GM21360 (cell line): ENCODE measurements around the gene ZNF217.
"Not testable (repeated sequence)": the region's sequence is repeated elsewhere in the genome, so short reads cannot be mapped to it uniquely, and the experiment has no call there.

ENCODE experiments used
- ATAC-seq: cut with Tn5 transposase; IDR thresholded peaks from one replicate; pipeline ENCODE4 v1.9.1; 2021; ENCODE audit warnings: mild to moderate bottlenecking, moderate library complexity; ENCODE audit not compliant: unreplicated experiment

ZNF217 gene

DNA sequence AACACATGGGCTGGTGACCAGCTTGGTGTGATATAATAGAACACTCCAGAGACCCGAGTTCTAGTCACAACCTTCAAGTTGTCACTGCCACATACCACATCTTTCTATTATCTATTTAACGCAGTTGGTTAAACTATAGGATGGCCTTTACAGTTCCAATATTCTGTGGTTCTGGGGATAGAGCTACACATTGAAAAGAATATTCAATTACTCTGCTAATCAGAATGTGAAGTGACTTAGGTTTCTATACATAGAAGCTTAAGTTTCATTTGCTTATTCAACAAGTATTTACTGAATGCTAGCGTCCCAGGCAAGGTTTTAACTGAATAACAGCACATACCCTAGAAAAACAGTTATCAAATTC lies 9.1 kb downstream of the ZNF217 start:
- not testable (repeated sequence) for ATAC-seq

DNA sequence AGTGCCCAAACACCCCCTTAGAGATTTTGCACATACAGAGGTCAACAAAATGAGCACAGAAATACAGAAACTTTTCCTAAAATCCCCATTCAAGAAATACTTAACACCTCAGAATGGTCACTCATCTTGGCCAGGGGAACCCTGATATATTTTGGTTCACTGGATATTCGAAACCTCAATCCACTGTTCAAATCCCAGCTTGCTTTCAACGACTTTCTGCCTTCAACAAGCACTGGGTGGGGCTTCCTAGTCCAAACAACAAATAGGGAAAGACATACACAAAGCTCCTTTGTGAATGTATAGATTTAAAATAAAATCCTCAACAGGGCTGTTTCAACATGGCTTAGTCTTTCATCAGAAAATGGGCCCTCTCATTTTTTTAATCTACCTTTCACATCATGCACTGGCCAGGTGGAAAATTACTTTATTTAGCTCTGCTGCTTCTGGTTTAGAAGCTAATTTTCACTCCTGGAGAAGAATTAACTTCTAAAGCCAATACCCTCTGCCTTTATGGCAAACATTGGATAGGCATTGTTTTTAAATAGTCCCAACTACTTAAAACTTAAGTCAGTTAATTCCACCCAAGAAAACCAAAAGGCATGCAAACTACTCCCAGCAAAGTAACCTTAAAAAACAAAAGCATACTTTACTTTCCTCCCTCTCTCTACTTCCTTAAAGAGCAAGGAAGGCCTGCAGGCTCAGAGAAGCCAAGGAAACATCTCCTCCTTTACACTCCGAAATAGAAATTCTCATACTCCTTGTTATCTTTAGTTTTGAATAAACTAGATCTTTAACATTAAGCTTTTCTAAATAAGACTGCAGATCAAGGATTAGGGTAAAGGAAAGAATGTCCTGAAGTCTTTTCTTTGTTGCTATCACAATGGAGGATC lies 9.7 kb downstream of the ZNF217 start:
- not testable (repeated sequence) for ATAC-seq

DNA sequence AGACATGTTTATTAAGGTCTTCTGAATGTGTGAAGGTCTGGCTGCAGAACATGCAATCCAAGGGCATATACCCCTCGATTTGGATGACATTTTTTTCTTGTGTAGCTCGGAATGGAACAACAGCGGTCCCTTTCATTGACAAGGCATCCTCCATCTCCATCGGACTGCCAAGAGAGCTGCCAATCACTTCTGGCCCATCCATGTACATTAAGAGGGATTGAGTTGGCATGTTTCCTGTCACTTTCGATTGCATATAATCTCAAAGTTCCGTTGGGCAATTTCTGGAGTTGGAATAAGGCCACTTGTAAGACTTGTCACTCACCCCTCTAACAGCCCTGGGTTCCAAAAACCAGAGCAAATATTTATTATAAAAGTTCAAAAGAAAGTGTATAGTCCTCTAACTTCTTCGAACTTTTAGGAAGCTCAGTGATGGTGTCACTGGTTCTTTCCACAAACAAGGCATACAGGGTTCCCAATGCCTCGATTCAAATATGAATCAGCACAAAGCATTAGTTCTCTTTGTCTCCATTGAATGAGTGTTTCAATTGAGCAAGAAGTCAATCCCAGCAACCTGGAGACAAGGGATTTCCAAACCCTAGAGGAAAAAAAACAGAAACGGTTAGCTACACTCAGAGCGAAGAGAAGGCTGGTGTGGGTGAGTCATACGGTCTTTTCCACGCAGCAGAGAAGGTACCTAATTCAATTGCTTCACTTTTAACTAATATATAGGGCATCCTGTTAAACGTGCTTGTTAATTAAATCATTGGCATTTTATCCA lies 10.9 kb downstream of the ZNF217 start:
- ATAC-seq = no peak

DNA sequence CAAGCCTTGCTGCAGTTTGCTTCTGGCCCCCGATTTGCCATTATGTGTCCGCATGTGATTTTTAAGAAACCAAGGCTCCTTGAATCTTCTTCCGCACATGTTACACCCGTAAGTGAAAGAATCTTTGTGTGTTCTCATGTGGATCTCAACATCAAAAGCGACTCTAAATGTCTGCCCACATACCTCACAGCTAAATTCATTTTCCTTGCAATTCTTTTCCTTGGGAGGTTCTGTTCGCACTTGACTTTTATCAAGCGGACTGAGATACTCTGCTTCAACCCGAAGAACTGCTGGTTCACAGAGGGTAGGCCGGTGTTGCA lies 11.4 kb downstream of the ZNF217 start:
- ATAC-seq = no peak

DNA sequence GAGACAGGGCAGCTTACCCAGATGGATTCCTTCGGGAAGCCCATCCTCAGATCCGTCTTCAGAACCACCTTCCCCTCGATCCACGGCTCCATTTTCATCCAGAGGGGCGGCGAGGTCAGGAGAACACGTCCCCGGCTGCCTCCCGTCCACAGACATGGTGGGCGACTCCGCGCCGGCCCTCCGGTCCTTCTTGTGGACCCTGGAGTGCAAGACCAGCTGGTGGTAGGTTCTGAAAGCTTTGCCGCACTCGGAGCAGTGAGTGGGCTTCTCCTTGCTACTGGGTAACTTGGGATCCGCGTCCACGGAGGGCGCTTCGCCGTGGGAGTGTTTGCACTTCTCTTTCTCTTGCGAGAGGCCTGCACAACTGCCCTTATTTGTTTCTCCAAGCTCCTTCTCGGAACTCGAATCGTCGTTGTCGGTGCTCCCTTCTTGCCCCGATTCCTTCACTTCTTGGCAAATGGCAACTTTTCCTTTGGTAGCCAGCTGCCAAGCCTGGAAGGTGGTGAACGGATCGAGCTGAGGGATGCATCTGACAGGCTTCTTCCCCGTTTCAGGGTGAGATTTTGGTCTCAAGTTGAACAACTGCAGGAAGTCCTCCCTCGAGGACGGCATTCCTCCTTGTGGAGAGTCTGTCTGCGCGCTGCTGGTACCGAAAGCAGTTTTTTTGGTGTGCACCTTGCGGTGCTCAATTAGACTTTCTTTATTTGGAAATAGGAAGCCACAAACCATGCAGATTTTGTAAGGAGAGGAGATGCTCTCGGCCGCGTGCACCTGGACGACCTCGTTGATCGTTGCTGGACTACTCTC lies 12.0 kb downstream of the ZNF217 start:
- ATAC-seq = no peak

DNA sequence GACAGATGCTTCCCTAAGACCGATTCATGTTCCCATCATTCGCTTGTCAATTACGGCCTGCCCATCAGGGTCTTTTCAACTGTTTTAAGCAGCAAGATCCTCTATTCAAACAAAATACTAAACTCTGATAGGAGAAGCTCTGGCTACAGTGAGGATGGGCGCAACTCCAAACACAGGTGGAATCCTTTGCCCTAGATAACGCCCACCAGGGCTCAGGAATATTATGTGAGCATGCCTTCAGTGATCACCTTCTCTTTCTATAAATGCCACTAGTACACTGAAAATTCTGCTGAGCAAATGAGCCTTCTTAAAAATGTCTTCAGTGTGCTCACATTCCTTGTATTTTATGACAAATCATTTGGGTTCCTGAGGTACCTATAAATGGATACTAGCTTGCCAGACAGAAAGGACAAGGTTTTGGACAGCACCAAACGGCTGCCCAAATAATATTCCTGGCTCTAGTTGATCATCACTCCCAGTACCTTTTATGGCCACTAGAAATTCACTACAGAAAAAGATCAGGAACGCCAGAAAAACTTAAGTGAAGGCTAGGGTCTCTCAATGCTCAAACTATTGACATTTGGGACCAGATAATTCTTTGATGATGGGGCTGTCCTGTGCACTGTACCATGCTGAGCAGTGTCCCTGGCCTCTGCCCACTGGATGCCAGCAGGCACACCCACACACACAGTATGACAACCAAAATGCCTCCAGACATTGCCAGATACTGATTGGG lies 13.1 kb downstream of the ZNF217 start:
- no peak for ATAC-seq

DNA sequence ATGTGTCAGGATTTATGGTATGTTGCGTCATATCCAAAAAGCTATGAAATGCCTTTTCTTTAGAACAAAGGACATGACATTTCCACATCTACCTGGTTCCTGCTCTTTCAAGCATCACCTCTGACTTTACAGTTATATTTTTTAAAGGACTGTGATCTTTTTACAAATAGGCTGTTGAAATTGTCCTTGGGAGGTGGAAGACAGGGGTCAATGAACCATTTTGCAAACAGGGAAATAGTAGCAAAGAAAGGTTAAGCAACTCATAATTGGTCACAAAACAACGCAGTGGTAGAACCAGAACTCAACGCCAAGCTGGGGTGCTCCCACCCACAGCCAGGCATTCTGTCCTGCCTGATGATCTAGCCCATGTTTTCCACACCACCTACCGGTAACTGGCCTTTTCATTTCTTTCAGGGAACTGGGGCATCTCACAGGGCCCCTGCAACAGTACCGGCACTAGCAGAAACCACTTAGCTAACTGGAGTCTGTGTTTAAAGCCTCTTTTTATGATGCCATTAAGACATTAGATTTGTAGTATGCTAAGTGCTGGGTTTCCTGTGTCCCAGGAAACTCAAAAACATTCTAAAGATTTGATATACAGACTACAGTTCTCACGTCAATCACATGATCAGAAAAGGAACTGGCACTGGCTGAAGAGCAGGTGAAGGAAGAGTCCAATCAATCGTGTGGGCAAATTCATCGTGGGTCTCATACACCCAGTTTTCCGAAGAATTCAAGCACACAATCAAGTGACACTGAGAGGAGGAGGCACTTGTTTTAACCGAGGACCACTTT lies 13.9 kb downstream of the ZNF217 start:
- no peak for ATAC-seq

DNA sequence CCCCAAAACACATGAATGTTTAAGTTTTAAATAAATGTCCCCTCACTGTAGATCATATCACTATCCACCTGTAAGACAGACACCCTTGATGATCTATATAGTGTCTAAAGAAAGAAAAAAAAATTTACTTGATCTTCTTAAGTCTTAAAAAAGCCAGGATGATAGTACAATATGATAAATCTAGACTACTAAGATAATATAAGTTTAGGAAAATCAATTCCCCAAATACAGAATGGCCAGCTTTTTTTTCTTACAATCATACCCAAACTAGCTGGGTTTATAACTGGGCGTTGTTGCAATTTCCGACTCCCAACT lies 14.4 kb downstream of the ZNF217 start:
- ATAC-seq = no peak

DNA sequence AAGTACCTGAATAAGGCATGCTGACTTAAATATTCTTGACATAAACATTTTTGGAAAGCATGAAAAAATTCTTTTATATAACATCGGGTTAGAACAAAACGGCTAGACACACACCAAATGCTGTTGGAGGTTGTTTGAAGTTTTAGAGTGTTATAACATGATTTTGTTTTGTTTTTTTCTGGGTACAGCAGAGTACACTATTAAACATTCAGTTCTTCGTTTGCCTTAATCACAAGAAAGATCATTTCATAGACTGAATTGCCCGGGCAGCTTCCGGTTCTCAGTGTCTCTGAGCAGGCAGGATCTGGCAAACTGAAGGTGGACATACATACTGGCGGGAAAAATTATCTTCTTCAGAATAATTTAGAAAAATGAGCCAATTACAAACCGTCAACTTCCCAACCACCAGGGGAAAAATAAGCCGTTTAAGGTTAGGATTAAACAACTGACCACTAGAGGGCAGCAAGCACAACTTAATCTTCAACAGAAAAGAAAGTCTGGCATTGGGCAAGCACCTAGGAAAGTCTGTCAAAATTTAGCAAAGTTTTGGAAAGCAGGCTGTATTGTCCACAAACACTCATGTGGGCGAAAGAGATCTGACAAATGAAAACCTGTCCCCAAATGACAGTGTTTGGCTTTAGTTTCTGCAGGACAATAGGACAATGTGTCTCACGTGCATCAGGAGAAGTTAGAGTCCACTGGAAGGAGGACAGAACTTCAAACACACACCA lies 15.0 kb downstream of the ZNF217 start:
- ATAC-seq = peak; percentile 42

DNA sequence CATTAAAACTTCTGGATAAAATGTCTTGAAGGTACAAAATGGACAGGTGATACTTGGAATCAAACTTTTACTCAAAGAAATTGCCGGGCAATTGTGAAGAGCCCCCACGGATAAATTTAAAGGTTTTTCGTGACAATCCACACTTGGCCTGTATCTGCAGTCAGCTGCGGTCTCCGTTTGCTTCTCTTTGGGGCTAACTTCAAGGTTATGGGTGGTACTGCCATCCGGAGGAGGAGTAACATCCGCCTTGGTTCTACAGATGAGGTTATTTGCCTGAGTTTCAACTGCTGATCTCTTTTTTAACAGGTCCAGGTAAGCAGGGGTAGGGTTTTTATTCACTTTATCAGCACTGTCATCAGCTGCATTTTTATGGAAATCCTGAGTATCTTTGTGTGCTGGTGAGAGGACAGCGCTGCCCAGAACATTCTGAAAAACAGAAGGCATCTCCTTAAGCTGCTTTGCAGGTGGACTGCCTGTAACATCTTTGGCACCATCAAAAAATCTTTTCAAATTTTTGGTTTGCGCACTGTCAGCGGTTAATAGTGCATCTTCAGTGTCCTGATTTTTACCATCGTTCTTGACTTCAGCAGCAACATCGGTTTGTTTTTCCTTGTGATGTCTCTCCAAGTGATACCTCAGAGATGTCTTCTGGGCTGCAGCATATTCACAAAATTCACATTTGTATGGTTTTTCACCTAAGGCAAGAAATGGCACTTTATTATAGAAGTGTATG lies 16.9 kb downstream of the ZNF217 start:
- no peak for ATAC-seq

DNA sequence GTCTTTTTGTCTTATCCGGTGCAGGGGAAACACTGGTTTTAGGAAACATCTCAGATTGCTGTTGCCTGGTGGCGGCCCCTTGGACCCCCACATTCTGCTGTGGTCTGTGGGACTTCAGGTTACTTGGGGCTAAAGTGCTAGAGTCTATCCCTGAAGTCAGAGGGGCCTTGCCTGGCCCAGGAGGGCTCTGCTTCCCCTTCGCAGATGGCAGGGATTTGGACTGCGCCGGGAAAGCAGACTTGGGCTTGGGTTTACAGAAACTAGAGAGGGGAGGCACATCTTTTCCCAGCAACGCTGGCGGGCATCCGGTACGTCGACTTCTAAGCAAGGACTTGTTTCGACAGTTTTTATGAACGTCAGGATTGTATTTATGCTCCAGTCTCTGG lies 17.5 kb downstream of the ZNF217 start:
- ATAC-seq = no peak

DNA sequence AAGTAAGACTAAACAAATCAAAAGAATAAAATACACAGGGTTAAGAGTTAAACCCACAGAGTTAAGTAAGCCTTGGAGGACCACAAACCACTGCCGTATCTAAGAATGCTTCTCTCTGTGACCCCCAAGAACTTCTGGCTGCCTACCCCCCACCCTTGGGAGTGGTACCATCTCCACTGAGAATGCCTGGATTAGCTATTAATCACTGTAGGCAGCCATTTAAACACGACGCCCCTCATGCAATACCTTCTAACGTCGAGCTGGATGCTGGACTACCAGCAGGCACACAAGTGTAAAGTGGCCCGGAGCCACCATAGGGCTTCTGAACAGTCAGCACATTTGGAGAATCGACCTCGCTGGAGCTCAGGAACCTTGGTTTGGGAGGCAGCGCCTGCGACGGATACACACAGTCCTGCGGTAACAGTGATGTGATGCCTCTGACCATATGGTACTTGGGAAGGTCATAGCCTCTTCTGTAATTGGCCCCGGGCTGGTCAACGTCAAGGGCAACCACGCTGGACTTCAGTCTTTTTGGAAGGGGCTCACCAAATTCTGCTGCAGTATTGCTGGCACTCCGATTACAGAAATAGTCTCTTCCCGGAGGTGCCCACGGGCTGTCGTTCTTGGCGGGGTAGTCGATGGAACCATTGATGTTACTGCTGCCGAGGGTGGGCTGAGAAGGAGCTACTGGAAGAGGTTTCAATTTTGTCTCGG lies 18.0 kb downstream of the ZNF217 start:
- no peak for ATAC-seq

DNA sequence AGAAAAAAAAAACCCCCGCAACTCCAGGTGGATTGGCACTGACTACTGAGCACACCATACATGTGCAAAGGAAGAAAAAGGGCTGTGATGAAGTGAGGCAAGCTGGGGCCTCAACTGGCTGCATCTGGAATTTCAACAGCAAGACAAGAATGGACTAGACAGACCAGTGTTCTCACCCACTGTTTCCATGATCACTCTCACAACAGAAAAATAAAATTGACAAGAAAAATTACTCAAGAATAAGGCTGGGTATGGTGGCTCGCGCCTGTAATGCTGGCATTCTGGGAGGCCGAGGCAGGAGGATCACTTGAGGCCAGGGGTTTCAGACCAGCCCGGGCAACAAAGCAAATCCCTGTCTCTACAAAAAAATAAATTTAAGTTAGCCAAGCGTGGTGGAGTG lies 18.8 kb downstream of the ZNF217 start:
- no peak for ATAC-seq

DNA sequence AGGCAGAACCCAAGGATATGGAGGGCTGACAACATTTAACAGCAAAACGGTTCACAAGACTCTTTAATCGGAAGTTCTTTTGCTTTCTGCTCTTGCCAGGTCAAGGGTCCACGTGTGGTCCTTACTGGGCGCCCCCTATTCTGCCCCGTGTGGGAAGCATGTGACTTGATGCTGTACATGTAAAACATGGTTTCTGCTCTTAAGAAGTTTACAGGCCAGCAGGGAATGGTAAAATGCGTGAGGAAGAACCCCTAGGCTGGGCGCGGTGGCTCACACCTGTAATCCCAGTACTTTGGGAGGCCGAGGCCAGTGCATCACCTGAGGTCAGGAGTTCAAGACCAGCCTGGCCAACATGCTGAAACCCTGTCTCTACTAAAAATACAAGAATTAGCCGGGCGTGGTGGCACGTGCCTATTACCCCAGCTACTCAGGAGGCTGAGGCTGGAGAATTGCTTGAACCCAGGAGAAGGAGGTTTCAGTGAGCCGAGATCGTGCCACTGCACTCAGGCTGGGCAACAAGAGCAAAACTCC lies 19.3 kb downstream of the ZNF217 start:
- no peak for ATAC-seq

DNA sequence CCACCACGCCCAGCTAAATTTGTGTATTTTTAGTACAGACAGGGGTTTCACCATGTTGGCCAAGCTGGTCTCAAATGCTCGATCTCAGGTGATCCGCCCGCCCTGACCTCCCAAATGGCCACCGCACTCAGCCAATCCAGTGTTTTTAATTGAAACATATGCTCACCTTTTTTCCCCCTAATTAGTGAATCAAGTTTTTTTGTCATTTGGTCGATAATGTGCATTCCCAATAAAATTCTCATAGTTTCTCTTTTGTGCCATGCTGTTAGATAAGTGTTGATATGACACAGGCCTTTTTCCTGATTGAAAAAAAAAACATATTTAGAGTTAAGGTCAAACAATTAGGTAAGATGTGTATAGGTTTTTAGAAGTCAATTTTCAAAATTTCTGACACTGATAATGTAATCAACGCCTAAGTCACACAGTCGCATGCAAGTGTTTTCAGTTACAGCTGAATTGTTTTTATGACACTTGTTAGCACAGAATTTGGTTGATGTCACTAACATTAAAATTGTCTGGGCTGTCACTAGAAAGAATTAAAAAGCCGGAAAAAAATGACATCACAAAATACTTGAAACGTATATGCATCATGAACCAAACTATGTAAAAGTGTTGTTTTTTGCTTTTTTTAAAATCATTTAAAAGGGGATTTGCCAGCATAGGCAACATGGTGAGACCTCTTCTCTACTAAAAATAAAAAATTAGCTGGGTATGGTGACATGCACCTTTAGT lies 21.9 kb downstream of the ZNF217 start:
- no peak for ATAC-seq

DNA sequence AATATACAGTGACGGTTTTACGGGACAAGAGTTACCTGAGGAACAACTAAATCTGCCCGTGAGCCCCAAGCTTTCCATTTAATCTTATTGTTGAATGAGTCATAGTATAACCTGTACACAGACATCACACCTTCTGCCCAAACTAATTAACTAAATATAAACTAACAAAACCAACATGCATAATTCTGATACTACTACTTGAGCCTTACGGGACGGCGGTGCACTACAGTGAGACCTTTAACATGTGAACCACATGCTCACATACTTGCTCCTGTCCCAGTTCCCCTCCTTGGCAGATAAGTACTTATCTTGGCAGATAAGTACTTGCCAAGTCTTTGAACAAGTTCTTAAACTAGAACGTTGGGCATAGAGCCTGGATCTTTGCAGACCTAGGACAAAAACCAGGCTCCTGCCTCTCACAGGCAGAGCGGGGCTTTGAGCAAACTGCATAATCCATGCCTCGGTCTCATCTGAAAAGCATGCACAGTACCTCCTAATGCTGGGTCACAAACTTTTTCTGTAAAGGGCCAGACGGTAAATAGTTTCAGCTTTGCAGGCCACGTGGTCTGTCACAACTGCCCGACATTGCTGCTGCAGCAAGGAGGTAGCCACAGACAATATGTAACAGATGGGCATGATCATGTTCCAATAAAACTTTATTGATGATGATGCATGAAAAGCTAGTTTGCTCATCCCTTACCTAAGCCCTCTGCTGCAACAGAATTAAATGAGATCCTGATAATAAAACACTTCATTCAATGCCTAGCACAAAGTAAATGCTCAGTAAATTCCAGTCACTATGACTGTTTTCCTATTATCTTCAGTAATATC lies 23.0 kb downstream of the ZNF217 start:
- ATAC-seq = no peak
